Neural cell (in vitro differentiated cells): ENCODE measurements around the gene GON4L. TPM values are rescaled to one million over a fixed set of nuclear protein-coding genes. Genes with fewer than 3 reads are reported as not detected.

Experiments used
- H2AFZ ChIP-seq: fragments of 200-600, 300-800 bp; sonication (generic), shearing (Covaris generic); 2 replicates; pipeline ENCODE4 v1.6.0; 2014; ENCODE audit warnings: low read depth, mild to moderate bottlenecking, antibody characterized with exemption, low read length, moderate library complexity
- H3F3A ChIP-seq: fragments of 200-600 bp; shearing (Covaris generic); 2 replicates; pipeline ENCODE4 v1.6.1; 2016; ENCODE audit warnings: mild to moderate bottlenecking, moderate library complexity, mixed read lengths, antibody characterized with exemption, low read length; ENCODE audit not compliant: insufficient read depth, poor library complexity, severe bottlenecking
- H3K27ac ChIP-seq: fragments of 200-600, 300-800 bp; sonication (generic), shearing (Covaris generic); 2 replicates; pipeline ENCODE4 v1.5.1; 2014; ENCODE audit warnings: mild to moderate bottlenecking, low read length, moderate library complexity
- H3K27me3 ChIP-seq: fragments of 300-800, 200-600 bp; sonication (generic), shearing (Covaris generic); 2 replicates; pipeline ENCODE4 v1.6.0; 2014; ENCODE audit warnings: mild to moderate bottlenecking, low read depth, low read length, moderate library complexity; ENCODE audit not compliant: insufficient read depth
- H3K36me3 ChIP-seq: fragments of 300-800, 200-600 bp; sonication (generic), shearing (Covaris generic); 2 replicates; pipeline ENCODE4 v1.5.1; 2014; ENCODE audit warnings: mild to moderate bottlenecking, antibody characterized with exemption, low read length, moderate library complexity; ENCODE audit not compliant: insufficient read depth
- H3K4me2 ChIP-seq: fragments of 300-800, 200-600 bp; sonication (generic), shearing (Covaris generic); 2 replicates; pipeline ENCODE4 v1.6.0; 2014; ENCODE audit warnings: mild to moderate bottlenecking, low read length
- H3K4me3 ChIP-seq: fragments of 300-800, 200-600 bp; sonication (generic), shearing (Covaris generic); 2 replicates; pipeline ENCODE4 v1.5.1; 2014; ENCODE audit warnings: mild to moderate bottlenecking, low read length, moderate library complexity
- H3K79me2 ChIP-seq: fragments of 200-600 bp; shearing (Covaris generic); replicated peaks from 2 replicates; pipeline ENCODE4 v1.6.0; 2014; ENCODE audit warnings: mild to moderate bottlenecking, low read length, moderate library complexity; ENCODE audit not compliant: insufficient read depth
- H3K9ac ChIP-seq: fragments of 300-800, 200-600 bp; sonication (generic), shearing (Covaris generic); 2 replicates; pipeline ENCODE4 v1.6.1; 2016; ENCODE audit warnings: mild to moderate bottlenecking, low read length, mixed read lengths
- H3K9me2 ChIP-seq: fragments of 200-600 bp; shearing (Covaris generic); 2 replicates; pipeline ENCODE4 v1.6.1; 2016; ENCODE audit warnings: mild to moderate bottlenecking, low read length, mixed read lengths; ENCODE audit not compliant: insufficient read depth
- H3K9me3 ChIP-seq: fragments of 200-600, 300-800 bp; sonication (generic), shearing (Covaris generic); 2 replicates; pipeline ENCODE4 v1.6.1; 2016; ENCODE audit warnings: mild to moderate bottlenecking, mixed run types, low read length, moderate library complexity, mixed read lengths
- H4K20me1 ChIP-seq: fragments of 200-600 bp; shearing (Covaris generic); 2 replicates; pipeline ENCODE4 v1.6.1; 2016; ENCODE audit warnings: mild to moderate bottlenecking, mixed run types; ENCODE audit not compliant: insufficient read depth
- EP300 ChIP-seq: fragments of 450-650 bp; conservative IDR thresholded peaks from 2 replicates; pipeline ENCODE4 v1.6.1; 2014; ENCODE audit warnings: antibody characterized with exemption, mild to moderate bottlenecking, moderate library complexity; ENCODE audit not compliant: poor library complexity, severe bottlenecking
- EZH2 ChIP-seq: fragments of 200-600, 300-800 bp; shearing (Covaris generic), sonication (generic); IDR thresholded peaks from 2 replicates; pipeline ENCODE4 v1.6.1; 2014; ENCODE audit warnings: antibody characterized with exemption, low read length, borderline replicate concordance, mild to moderate bottlenecking; ENCODE audit not compliant: insufficient read depth, poor library complexity, severe bottlenecking
- MXI1 ChIP-seq: fragments of 450-650 bp; conservative IDR thresholded peaks from 2 replicates; pipeline ENCODE4 v1.6.1; 2014; ENCODE audit warnings: antibody characterized with exemption, mild to moderate bottlenecking; ENCODE audit not compliant: poor library complexity, severe bottlenecking
- POLR2AphosphoS5 ChIP-seq: IDR thresholded peaks from 2 replicates; pipeline ENCODE4 v1.6.1; 2012
- RAD21 ChIP-seq: fragments of 450-650 bp; conservative IDR thresholded peaks from 2 replicates; pipeline ENCODE4 v1.6.1; 2014; ENCODE audit warnings: antibody characterized with exemption, mild to moderate bottlenecking, moderate library complexity
- SMC3 ChIP-seq: fragments of 450-650 bp; conservative IDR thresholded peaks from 2 replicates; pipeline ENCODE4 v1.6.1; 2014; ENCODE audit warnings: antibody characterized with exemption, mild to moderate bottlenecking, moderate library complexity; ENCODE audit not compliant: poor library complexity
- TAF1 ChIP-seq: IDR thresholded peaks from 2 replicates; pipeline ENCODE4 v1.6.1; 2012; ENCODE audit warnings: low read depth
- polyA plus RNA-seq: library from polyadenylated mRNA; depleted of rRNA; stranded (reverse); fragments of >200 nt; gene quantifications from 2 replicates; pipeline ENCODE4 v1.2.3, GENCODE V29; 2014
- TF ChIP-seq, protein P1 (sequence below): fragments of 450-650 bp; IDR thresholded peaks from 2 replicates; pipeline ENCODE4 v1.5.1; 2014; ENCODE audit warnings: antibody characterized with exemption, mild to moderate bottlenecking, moderate library complexity; ENCODE audit not compliant: poor library complexity, severe bottlenecking
- TF ChIP-seq, protein P2 (sequence below): IDR thresholded peaks from 2 replicates; pipeline ENCODE4 v1.6.1; 2012; ENCODE audit warnings: borderline replicate concordance

Gene GON4L
- polyA plus RNA-seq, 1 donor from 2014 or later = 30.2 TPM

DNA sequence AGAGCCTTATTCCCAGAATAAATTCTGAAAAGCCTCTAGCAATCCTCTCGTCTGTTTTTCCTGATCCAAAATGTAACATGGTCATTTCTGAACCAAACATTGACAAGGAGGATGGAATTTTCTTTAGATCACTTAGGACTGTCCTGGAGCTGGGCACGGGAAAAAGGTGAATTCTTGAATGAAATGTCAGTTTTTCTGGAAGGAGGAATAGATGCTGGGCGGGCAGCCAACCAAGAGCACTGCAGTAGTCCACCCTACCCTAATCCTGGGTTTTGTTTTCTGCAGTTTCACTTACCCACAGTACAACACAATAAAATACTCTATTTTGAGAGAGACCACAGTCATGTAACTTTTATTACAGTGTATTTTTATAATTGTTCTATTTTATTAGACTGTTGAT lies 33.2 kb upstream of the GON4L start:
- H3K27ac ChIP-seq = no peak overlapping the region
- H3K79me2 ChIP-seq = no peaks in the 10 kb centered on the region
- H2AFZ ChIP-seq = no peak overlapping the region
- H3K36me3 ChIP-seq = no peaks in the 10 kb centered on the region
- no peaks in the 10 kb centered on the region for H3K9me3 ChIP-seq
- H3K27me3 ChIP-seq = no peaks in the 10 kb centered on the region
- H3K9ac ChIP-seq = no peak overlapping the region
- H3F3A ChIP-seq = no peaks in the 10 kb centered on the region
- no peak overlapping the region for H3K4me2 ChIP-seq
- H3K9me2 ChIP-seq = no peaks in the 10 kb centered on the region
- no peak overlapping the region for H3K4me3 ChIP-seq
- no peaks in the 10 kb centered on the region for H4K20me1 ChIP-seq
- TF ChIP-seq MXI1 (no peak), POLR2AphosphoS5 (no peak), EZH2 (no peak), SMC3 (no peak), EP300 (no peak), TAF1 (no peak), RAD21 (no peak)
- TF ChIP-seq, protein P1, sequence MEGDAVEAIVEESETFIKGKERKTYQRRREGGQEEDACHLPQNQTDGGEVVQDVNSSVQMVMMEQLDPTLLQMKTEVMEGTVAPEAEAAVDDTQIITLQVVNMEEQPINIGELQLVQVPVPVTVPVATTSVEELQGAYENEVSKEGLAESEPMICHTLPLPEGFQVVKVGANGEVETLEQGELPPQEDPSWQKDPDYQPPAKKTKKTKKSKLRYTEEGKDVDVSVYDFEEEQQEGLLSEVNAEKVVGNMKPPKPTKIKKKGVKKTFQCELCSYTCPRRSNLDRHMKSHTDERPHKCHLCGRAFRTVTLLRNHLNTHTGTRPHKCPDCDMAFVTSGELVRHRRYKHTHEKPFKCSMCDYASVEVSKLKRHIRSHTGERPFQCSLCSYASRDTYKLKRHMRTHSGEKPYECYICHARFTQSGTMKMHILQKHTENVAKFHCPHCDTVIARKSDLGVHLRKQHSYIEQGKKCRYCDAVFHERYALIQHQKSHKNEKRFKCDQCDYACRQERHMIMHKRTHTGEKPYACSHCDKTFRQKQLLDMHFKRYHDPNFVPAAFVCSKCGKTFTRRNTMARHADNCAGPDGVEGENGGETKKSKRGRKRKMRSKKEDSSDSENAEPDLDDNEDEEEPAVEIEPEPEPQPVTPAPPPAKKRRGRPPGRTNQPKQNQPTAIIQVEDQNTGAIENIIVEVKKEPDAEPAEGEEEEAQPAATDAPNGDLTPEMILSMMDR = no peak
- TF ChIP-seq, protein P2, sequence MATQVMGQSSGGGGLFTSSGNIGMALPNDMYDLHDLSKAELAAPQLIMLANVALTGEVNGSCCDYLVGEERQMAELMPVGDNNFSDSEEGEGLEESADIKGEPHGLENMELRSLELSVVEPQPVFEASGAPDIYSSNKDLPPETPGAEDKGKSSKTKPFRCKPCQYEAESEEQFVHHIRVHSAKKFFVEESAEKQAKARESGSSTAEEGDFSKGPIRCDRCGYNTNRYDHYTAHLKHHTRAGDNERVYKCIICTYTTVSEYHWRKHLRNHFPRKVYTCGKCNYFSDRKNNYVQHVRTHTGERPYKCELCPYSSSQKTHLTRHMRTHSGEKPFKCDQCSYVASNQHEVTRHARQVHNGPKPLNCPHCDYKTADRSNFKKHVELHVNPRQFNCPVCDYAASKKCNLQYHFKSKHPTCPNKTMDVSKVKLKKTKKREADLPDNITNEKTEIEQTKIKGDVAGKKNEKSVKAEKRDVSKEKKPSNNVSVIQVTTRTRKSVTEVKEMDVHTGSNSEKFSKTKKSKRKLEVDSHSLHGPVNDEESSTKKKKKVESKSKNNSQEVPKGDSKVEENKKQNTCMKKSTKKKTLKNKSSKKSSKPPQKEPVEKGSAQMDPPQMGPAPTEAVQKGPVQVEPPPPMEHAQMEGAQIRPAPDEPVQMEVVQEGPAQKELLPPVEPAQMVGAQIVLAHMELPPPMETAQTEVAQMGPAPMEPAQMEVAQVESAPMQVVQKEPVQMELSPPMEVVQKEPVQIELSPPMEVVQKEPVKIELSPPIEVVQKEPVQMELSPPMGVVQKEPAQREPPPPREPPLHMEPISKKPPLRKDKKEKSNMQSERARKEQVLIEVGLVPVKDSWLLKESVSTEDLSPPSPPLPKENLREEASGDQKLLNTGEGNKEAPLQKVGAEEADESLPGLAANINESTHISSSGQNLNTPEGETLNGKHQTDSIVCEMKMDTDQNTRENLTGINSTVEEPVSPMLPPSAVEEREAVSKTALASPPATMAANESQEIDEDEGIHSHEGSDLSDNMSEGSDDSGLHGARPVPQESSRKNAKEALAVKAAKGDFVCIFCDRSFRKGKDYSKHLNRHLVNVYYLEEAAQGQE = no peak

DNA sequence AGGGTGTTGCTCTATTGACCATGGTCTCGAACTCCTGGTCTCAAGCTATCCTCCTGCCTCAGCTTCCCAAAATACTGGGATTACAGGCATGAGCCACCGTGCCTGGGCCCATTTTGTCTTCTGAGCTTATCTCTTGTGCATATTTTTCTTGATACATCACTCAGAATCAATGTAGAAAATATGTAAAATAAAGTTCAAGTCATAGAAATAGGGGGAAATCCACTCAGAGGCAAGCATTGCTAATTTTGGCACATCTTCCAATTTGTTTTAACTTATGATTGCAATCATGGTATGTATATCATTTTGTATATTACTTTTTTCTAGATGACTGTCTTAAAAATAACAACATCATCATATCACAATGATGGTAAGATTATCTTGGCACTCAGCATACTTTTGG lies 32.6 kb upstream of the GON4L start:
- Histone ChIP-seq H3K4me3 (no peak overlapping the region), H3K27me3 (no peaks in the 10 kb centered on the region), H3F3A (no peaks in the 10 kb centered on the region), H3K4me2 (no peak overlapping the region), H3K9ac (no peak overlapping the region), H3K79me2 (no peaks in the 10 kb centered on the region), H3K27ac (no peak overlapping the region), H3K9me3 (no peaks in the 10 kb centered on the region), H3K36me3 (no peaks in the 10 kb centered on the region), H4K20me1 (no peaks in the 10 kb centered on the region), H2AFZ (no peak overlapping the region), H3K9me2 (no peaks in the 10 kb centered on the region)
- TF ChIP-seq SMC3 = no peak
- TF ChIP-seq, protein P1 = no peak
- no peak for TF ChIP-seq TAF1
- TF ChIP-seq, protein P2 = no peak
- TF ChIP-seq MXI1 = no peak
- TF ChIP-seq EP300 = no peak
- no peak for TF ChIP-seq POLR2AphosphoS5
- TF ChIP-seq EZH2 = no peak
- TF ChIP-seq RAD21 = no peak
